ENCODE data around the gene PLEKHM3. TPM values are rescaled to one million over a fixed set of nuclear protein-coding genes. Genes with fewer than 3 reads are reported as not detected.
A peak's percentile ranks its signal among the peaks of the same experiment; 100 is the strongest.

Gene PLEKHM3
- total and polyA plus RNA-seq, 2 of the 13 experiments (the other 11 are each of a cell fraction or from before 2014, with no cell fraction given) = 4.5 to 4.7 TPM

DNA sequence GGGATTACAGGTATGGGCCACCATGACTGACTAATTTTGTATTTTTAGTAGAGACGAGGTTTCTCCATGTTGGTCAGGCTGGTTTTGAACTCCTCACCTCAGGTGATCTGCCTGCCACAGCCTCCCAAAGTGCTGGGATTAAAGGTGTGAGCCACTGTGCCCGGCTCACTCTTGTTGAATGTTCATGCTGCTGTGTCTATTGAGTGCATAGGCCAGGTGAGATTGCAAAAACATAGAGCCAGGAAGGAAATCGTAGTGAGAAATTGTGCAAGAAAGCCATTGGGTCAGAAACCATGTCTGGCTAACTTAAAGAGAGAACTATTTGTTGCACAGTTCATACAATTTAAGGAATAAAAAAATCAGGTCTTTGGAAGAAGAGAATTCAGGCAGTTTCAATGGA is 210.1 kb downstream of the PLEKHM3 start (continued):
- TF ChIP-seq ZKSCAN1 (IDR thresholded peaks at IDR 0.05; ENCODE audit: low read length) = no peak
- TF ChIP-seq ZNF549 (CRISPR knock-in tag; IDR thresholded peaks at IDR 0.05) = no peak
- TF ChIP-seq NFKBIZ (CRISPR knock-in tag; IDR thresholded peaks at IDR 0.05) = peak; percentile 58; the same call in 1 of the 2 replicates
- no peak for TF ChIP-seq ARID2 (CRISPR knock-in tag; IDR thresholded peaks at IDR 0.05; ENCODE audit: borderline replicate concordance)
- TF ChIP-seq HOXA5 (CRISPR knock-in tag; IDR thresholded peaks at IDR 0.05) = peak; percentile 70
- TF ChIP-seq ZFYVE20 (CRISPR knock-in tag; IDR thresholded peaks at IDR 0.05; ENCODE audit: borderline replicate concordance, low read depth) = no peak
- no peak for TF ChIP-seq ZNF570 (CRISPR knock-in tag; IDR thresholded peaks at IDR 0.05; ENCODE audit: borderline replicate concordance)
- TF ChIP-seq ZNF230 (CRISPR knock-in tag; IDR thresholded peaks at IDR 0.05) = no peak
- peak; percentile 36; the same call in 1 of the 2 replicates for TF ChIP-seq ZNF574 (CRISPR knock-in tag; IDR thresholded peaks at IDR 0.05)
- TF ChIP-seq ZSCAN30 (CRISPR knock-in tag; IDR thresholded peaks at IDR 0.05) = no peak
- no peak for TF ChIP-seq PRPF4 (IDR thresholded peaks at IDR 0.05; ENCODE audit: low read depth, low read length, poor library complexity, severe bottlenecking)
- TF ChIP-seq ARNTL (CRISPR knock-in tag; IDR thresholded peaks at IDR 0.05) = no peak
- no peak for TF ChIP-seq DNMT1 (CRISPR knock-in tag; IDR thresholded peaks at IDR 0.05)
- TF ChIP-seq PAWR (CRISPR knock-in tag; IDR thresholded peaks at IDR 0.05; ENCODE audit: borderline replicate concordance) = no peak
- TF ChIP-seq SOX6 (IDR thresholded peaks at IDR 0.05) = no peak
- TF ChIP-seq SOX6 (CRISPR knock-in tag; IDR thresholded peaks at IDR 0.05) = peak; percentile 60; the same call in 1 of the 2 replicates
- TF ChIP-seq POGZ (CRISPR knock-in tag; IDR thresholded peaks at IDR 0.05) = peak; percentile 75
- TF ChIP-seq ZNF350 (CRISPR knock-in tag; IDR thresholded peaks at IDR 0.05; ENCODE audit: borderline replicate concordance, low read depth) = no peak
- TF ChIP-seq ZNF441 (CRISPR knock-in tag; IDR thresholded peaks at IDR 0.05; ENCODE audit: borderline replicate concordance) = no peak
- TF ChIP-seq ZFP37 (CRISPR knock-in tag; IDR thresholded peaks at IDR 0.05; ENCODE audit: borderline replicate concordance) = no peak
- TF ChIP-seq HDAC6 (IDR thresholded peaks at IDR 0.05; ENCODE audit: low read depth, low read length) = no peak
- no peak for TF ChIP-seq SMAD9 (CRISPR knock-in tag; IDR thresholded peaks at IDR 0.05)
- no peak for TF ChIP-seq ZNF512B (CRISPR knock-in tag; IDR thresholded peaks at IDR 0.05; ENCODE audit: borderline replicate concordance)
- no peak for TF ChIP-seq ZNF607 (CRISPR knock-in tag; IDR thresholded peaks at IDR 0.05; ENCODE audit: borderline replicate concordance)
- no peak for TF ChIP-seq ZNF747 (CRISPR knock-in tag; IDR thresholded peaks at IDR 0.05; ENCODE audit: borderline replicate concordance)
- TF ChIP-seq ZNF704 (CRISPR knock-in tag; IDR thresholded peaks at IDR 0.05; ENCODE audit: borderline replicate concordance) = no peak

Measured in HepG2 (cell line).